HG03342 (cell line): ENCODE measurements around the gene PTPRA.
"Not testable (repeated sequence)": the region's sequence is repeated elsewhere in the genome, so short reads cannot be mapped to it uniquely, and the experiment has no call there.

Source experiments
- ATAC-seq: cut with Tn5 transposase; IDR thresholded peaks from one replicate; pipeline ENCODE4 v1.9.1; 2021; ENCODE audit warnings: mild to moderate bottlenecking, moderate library complexity; ENCODE audit not compliant: unreplicated experiment

PTPRA gene

GRCh38 chr20:3067139-3068014 lies 194.1 kb downstream of the PTPRA start:
- no peak for ATAC-seq

DNA sequence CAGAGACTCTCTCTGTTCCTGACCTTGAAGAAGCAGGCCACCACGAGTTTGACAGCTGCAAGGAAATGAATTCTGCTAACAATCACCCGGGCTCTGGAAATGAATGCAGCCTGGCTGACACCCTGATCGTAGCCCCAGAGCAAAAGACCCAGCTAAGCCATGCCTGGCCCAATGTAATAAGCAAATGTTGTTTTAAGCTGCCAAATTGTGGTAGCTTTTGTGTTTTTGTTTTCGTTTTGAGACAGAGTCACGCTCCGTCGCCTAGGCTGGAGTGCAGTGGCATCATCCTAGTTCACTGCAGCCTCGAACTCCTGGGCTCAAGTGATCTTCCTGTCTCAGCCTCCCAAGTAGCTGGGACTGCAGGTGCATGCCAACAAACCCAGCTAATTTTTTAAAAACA lies 194.8 kb downstream of the PTPRA start:
- ATAC-seq, result no peak

DNA sequence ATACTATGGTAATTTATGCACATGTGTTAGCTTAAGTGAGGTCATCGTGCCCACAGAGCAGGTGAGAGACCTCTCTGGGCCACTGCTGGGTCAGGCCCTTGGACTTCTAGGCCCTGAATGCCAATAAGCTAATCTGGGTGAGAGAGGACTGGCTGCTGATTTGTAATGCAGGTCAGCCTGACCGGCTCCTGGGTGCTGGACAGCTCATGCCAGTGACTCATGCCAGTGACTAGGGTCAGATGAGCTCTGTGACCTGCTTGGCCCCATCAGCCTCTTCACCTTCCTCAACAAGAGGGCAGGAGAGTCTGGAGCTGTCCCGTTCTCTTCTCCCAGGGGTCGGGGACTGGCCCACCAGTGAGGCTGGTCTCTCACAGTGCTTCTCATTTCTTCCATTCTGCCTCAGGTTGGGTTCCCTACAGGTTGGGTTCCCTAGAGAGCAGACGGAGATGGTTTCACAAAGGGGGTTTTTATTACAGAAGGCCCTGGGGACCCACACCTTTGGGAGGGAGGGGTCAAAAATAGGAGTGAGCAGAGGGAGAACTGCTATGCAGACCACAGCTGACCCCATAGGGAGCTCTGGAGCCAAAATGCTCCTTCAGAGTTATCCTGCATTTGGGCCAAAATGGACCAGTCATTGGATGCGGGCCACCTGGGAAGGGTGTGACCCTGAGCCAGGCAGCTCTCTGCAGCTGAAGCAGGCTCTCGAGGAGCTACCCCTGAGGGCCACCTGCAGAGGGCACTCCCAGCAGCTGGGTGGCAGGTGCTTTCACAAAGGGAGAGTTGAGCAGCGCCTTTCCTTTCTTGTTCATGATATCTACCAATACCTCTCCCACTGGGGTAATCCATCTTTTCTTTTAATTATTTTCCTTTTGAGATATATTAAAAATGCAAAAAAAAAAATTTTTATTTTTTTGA lies 196.0 kb downstream of the PTPRA start:
- no peak for ATAC-seq

GRCh38 chr20:3070725-3071124 lies 197.4 kb downstream of the PTPRA start:
- ATAC-seq, result no peak

GRCh38 chr20:3071266-3071609 lies 198.0 kb downstream of the PTPRA start:
- ATAC-seq, result no peak

DNA sequence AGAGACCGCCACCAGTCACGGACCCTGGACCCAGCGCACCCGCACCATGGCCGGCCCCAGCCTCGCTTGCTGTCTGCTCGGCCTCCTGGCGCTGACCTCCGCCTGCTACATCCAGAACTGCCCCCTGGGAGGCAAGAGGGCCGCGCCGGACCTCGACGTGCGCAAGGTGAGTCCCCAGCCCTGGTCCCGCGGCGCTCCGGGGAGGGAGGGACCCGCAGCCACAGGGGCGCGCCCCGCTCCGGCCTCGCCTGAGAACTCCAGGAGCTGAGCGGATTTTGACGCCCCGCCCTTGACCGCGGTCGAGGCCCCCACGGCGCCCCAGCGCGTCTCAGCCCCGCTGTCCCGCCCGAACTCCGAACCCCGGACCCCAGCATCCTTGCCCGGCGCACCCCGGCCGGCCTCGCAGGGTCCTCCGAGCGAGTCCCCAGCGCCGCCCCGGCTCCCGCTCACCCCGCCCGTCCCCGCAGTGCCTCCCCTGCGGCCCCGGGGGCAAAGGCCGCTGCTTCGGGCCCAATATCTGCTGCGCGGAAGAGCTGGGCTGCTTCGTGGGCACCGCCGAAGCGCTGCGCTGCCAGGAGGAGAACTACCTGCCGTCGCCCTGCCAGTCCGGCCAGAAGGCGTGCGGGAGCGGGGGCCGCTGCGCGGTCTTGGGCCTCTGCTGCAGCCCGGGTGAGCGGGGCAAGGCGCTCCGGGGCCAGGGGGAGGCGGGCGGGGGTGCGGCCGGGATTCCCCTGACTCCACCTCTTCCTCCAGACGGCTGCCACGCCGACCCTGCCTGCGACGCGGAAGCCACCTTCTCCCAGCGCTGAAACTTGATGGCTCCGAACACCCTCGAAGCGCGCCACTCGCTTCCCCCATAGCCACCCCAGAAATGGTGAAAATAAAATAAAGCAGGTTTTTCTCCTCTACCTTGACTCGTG lies 198.6 kb downstream of the PTPRA start, which contains the start of gene OXT:
OXT (plus strand) TSS at position 11 of the 920 bp plus-strand sequence; CDS start at position 47, 36 bp downstream.
- no peak for ATAC-seq

DNA sequence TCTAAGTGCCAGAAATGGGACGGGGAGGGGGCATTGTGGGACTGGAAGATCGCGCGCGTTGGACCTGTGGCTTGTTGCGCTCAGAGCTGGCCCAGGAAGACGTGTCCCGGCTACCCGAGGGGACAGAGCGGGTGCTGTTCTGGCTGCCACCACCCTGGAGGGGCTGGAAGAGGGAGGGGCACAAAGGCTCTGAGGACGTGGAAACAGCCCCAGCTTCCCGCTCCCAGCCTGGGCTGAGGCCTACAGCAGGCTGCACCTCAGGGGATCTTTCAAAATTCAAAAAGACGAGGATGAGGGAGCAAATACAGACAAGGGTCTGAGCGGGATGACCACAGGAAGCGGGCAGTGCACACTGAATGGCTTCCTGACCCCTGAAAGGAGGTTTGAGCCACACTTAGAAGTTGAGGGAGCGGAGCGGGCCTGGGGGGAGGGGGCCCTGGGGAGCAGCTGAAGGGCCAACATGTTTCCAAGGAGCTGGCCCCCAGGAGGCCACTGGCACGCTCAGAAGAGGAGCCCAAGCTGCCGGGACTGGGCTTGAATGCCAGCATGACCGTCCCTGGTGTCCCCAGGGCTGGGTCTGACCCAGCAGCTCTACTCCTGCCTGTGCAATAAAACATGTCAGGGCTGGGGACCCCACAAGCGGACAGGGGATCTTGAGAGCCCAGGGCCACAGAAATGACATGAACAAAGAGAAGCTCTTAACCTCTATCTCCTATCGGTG lies 199.4 kb downstream of the PTPRA start:
- ATAC-seq, result no peak

- ATAC-seq, result not testable (repeated sequence)
These were observed 200.0 kb downstream of the PTPRA start for GRCh38 chr20:3073251-3073643.

DNA sequence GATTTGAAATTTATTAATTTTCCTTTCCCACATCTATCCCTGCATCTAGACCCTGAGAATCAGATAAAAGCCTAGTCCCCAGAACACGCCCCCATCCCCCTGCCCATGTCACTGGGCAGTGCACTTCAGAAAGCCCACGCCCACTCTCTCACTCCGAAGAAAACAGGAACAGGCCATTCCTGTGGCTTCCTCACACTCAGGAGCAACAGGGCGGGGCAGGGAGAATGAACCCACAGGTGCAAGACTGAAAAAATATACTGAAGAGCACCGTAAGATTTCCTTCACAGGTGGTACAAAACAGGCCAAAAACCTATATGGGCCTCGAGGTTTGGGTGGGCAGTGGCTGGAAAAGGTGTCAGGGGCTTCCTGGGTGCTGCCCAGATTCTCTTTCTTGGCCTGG lies 201.5 kb downstream of the PTPRA start:
- no peak for ATAC-seq

- not testable (repeated sequence) for ATAC-seq
These were observed 202.0 kb downstream of the PTPRA start for GRCh38 chr20:3075315-3075714.

DNA sequence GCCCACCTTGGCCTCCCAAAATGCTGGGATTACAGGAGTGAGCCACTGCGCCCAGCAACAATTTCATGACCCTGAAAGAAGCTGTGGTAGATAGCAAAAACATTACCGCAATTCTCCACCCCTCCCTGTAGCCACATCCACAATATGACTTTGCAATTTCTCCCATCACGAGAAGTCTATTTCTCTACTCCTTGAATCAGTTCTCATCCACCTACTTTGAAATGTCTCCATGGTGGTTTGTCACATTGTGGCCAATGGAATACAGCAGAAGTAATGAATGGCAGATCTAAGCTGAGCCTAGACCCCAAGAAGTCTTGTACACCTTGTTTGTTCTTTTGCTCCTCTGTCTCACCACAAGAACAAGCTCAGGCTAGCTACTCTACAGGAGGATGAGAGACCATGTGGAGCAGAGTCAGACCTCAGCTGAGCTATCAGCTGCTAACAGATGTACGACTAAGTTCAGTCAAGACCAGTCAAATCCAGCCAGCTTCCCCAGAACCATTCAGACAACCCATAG lies 204.4 kb downstream of the PTPRA start:
- ATAC-seq, result no peak

DNA sequence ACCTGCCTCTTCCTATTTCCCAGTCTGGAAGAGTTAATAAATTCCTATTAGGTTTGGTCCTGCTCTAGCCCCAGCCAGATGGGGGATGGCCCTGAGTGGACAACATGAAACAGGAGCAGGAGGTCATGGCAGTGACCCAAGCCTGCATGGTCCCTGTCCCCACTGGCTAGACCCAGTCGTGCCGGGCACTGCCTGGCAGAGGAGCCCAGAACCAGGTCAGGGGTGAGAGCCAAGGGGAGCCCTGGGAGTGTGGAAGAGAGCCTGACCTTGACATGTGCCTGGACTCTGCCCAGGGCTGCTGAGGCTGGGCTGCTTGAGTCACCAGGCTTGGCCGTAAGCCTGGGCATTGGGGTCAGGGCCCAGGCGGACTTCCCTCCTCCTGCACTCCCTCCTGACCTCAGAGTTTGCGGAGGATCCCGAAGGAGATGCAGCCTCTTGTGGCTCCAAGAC lies 207.7 kb downstream of the PTPRA start:
- ATAC-seq, result no peak

DNA sequence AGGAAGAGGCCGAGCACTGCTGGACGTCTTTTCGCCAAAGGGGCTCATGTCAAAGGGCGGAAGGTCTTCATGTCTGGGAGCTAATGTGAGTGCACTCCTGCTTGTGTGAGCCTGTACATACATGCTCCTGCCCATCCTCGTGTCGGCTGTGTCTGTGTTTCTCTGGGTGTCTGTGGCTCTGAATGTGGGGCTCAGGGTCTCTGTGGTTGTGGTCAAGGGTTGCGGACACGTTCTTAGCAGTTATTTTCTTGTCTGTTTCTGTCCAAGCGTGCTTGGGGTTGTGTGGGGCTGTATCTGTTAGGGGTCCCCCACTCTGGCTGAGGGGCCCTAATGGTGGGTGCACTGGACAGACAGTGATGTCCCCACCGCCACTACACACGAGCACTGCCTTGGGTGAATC lies 208.4 kb downstream of the PTPRA start:
- ATAC-seq, result no peak

- ATAC-seq, result no peak
These were observed 209.1 kb downstream of the PTPRA start for GRCh38 chr20:3082306-3082951.

GRCh38 chr20:3082955-3083952 lies 210.0 kb downstream of the PTPRA start:
- ATAC-seq, result no peak

GRCh38 chr20:3084283-3084985 lies 211.2 kb downstream of the PTPRA start, which contains the start of gene AVP:
TSS of gene AVP (minus strand) at chr20:3084724. CDS start at chr20:3084674, 50 bp downstream.
- no peak for ATAC-seq

DNA sequence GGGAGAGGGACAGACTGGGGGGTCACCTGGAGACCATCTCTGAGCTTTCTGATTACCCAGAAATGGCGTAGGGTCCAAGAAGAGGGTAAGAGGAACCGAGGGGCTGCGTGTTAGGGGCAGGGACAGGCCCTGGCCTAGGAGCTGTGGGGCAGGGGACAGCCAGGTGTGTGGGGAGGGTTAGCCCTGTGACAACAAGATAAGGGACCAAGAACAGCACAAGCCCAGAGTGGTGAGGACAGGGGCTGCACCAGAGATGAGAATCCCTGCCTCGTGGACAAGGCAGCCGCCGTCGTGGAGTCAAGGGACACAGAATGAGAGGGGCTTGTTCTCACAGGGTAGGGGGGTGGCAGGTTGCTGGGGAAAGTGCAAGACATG lies 211.7 kb downstream of the PTPRA start:
- ATAC-seq, result no peak
